Measurements from ENCODE around the gene SLC25A4.
A peak's percentile ranks its signal among the peaks of the same experiment; 100 is the strongest.

DNA sequence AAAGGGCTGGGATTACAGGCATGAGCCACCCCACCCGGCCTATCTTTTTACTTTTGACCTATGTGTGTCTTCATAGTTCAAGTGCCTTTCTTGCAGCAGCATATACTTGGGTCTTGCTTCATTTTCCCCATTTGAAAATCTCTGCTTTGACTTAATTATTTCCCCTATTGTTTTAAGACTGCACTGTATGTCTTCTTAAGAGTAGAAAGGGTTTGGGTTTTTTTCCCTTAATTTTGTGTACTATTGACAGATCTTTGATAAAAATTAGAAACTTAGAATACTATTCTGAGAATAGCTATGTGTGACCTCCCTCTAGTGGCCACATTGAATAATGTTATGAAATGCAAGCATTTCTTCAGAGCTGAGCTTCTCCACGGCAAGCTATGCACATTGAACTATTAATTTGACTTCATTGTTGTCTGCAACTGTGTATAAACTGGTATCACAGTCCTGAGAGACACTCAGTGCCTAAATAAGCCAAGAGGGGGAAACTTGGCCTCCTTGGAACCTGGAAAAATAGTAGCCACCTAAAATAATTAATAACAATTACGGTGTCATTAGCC lies 8.7 kb upstream of the SLC25A4 start:
- TF ChIP-seq, protein P1, sequence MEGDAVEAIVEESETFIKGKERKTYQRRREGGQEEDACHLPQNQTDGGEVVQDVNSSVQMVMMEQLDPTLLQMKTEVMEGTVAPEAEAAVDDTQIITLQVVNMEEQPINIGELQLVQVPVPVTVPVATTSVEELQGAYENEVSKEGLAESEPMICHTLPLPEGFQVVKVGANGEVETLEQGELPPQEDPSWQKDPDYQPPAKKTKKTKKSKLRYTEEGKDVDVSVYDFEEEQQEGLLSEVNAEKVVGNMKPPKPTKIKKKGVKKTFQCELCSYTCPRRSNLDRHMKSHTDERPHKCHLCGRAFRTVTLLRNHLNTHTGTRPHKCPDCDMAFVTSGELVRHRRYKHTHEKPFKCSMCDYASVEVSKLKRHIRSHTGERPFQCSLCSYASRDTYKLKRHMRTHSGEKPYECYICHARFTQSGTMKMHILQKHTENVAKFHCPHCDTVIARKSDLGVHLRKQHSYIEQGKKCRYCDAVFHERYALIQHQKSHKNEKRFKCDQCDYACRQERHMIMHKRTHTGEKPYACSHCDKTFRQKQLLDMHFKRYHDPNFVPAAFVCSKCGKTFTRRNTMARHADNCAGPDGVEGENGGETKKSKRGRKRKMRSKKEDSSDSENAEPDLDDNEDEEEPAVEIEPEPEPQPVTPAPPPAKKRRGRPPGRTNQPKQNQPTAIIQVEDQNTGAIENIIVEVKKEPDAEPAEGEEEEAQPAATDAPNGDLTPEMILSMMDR (optimal IDR thresholded peaks at IDR 0.05 in 1 of 3, IDR thresholded peaks at IDR 0.05 in 1 of 3, conservative IDR thresholded peaks at IDR 0.05 in 1 of 3; ENCODE audit: extremely low read depth in 1 of 3, insufficient read depth in 2 of 3, low read length in 3 of 3), result peak; percentile 17 to 64 (median 45)
- TF ChIP-seq EZH2 (IDR thresholded peaks at IDR 0.05; ENCODE audit: low read length), result no peak

All from keratinocyte (primary cell).